ENCODE data around the gene AP5B1.
A peak's percentile ranks its signal among the peaks of the same experiment; 100 is the strongest.

The AP5B1 gene

DNA sequence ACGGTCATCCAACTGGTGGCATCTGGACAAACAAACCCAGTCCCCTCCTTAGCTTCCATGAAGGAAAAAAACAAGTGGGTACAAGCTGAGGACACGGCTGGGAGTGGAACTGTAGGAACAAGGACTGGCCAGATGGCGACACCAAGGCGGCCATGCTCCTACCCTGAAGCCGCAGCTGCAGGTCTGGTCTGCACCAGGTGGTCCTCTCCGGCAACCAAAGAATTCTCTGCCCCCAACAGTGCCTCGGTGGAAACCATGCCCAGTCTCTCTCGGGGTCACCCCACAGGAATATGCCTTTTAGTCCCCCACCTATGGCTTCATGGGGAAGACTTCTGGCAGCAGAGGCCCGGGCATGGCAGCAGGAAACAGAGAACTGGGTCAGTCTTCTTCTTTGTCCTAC is 28.7 kb upstream of the AP5B1 start:
- no peak overlapping the region for H3K27ac ChIP-seq (ENCODE audit: poor library complexity, severe bottlenecking)
- TF ChIP-seq CTCF (IDR thresholded peaks at IDR 0.05; ENCODE audit: poor library complexity, severe bottlenecking): no peak
- DNase-seq (ENCODE audit: low spot score) (no peak), ATAC-seq (ENCODE audit: low read depth) (no peak)
- H3K4me1 ChIP-seq (ENCODE audit: insufficient read depth, poor library complexity, severe bottlenecking): no peaks in the 10 kb centered on the region
- no peaks in the 10 kb centered on the region for H3K36me3 ChIP-seq (ENCODE audit: low read depth)
- no peak overlapping the region for H3K4me3 ChIP-seq (ENCODE audit: severe bottlenecking)
- H3K9me3 ChIP-seq (ENCODE audit: severe bottlenecking): no peaks in the 10 kb centered on the region
- H3K27me3 ChIP-seq (ENCODE audit: insufficient read depth, poor library complexity, severe bottlenecking): peaks cover 8% of the 10 kb centered on the region

DNA sequence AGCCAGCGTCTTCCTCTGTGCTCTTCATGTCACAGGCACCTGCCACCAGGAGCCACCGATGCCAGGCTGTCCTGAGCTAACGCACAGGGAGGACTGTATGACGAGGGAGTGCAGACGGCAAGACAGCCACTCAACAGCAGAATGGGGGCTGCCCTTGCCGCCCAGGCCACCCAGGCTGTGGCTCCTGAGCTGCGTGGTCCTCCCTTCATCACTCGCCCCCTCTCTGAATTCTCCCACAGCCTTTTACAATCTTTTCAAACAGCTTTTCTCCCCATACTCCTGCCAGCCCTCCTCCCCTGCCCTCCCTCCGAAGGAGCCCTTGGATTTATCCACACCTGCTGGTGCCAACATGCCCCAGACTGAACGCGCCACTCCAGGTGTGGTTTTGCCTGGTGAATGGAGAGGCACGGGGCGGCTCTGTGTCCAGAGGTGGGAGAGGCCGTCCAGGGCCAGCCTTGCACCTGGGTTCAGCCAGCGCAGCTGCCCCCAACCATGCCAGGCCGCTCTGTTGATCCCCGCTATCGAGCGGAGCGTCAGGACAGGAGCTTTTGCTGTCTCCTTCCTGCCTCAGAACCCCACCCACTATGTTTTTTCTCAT is 28.1 kb upstream of the AP5B1 start:
- Histone ChIP-seq H3K27me3 (ENCODE audit: insufficient read depth, poor library complexity, severe bottlenecking) (peaks cover 8% of the 10 kb centered on the region), H3K27ac (ENCODE audit: poor library complexity, severe bottlenecking) (no peak overlapping the region), H3K4me3 (ENCODE audit: severe bottlenecking) (no peak overlapping the region), H3K9me3 (ENCODE audit: severe bottlenecking) (no peaks in the 10 kb centered on the region), H3K36me3 (ENCODE audit: low read depth) (no peaks in the 10 kb centered on the region), H3K4me1 (ENCODE audit: insufficient read depth, poor library complexity, severe bottlenecking) (no peaks in the 10 kb centered on the region)
- ATAC-seq (ENCODE audit: low read depth) (0 out of 3 replicates have a peak, but pooled peaks have one; percentile 35), DNase-seq (ENCODE audit: low spot score) (no peak)
- TF ChIP-seq CTCF (IDR thresholded peaks at IDR 0.05; ENCODE audit: poor library complexity, severe bottlenecking): no peak

DNA sequence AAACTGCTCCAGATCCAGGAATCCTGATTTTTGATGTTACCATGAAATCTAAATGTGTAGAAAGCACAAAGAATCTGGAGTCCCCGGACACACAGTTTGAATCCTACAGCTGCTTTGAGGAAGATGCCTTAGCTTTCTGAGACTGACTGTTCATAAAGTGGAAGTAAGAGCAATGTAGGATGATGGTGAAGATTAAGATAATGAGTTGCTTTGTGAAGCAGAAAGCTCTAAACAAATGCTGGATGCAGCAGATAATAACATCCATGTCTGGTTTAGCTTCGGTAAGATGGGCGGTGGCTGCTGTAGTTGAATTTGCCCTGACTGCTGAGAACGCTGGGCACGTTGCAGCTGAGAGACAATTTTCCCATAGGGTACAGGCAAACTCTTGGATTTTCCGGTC is 26.2 kb upstream of the AP5B1 start:
- H3K36me3 ChIP-seq (ENCODE audit: low read depth): no peaks in the 10 kb centered on the region
- ATAC-seq (ENCODE audit: low read depth) (no peak), DNase-seq (ENCODE audit: low spot score) (no peak)
- peaks cover 8% of the 10 kb centered on the region for H3K27me3 ChIP-seq (ENCODE audit: insufficient read depth, poor library complexity, severe bottlenecking)
- H3K27ac ChIP-seq (ENCODE audit: poor library complexity, severe bottlenecking): no peak overlapping the region
- H3K4me3 ChIP-seq (ENCODE audit: severe bottlenecking): no peak overlapping the region
- H3K4me1 ChIP-seq (ENCODE audit: insufficient read depth, poor library complexity, severe bottlenecking): no peaks in the 10 kb centered on the region
- H3K9me3 ChIP-seq (ENCODE audit: severe bottlenecking): no peaks in the 10 kb centered on the region
- TF ChIP-seq CTCF (IDR thresholded peaks at IDR 0.05; ENCODE audit: poor library complexity, severe bottlenecking): no peak

GRCh38 chr11:65803797-65804492 is 23.2 kb upstream of the AP5B1 start:
- Histone ChIP-seq H3K27ac (ENCODE audit: poor library complexity, severe bottlenecking) (no peak overlapping the region), H3K9me3 (ENCODE audit: severe bottlenecking) (no peaks in the 10 kb centered on the region), H3K4me3 (ENCODE audit: severe bottlenecking) (no peak overlapping the region), H3K4me1 (ENCODE audit: insufficient read depth, poor library complexity, severe bottlenecking) (no peaks in the 10 kb centered on the region), H3K27me3 (ENCODE audit: insufficient read depth, poor library complexity, severe bottlenecking) (peaks cover 8% of the 10 kb centered on the region), H3K36me3 (ENCODE audit: low read depth) (no peaks in the 10 kb centered on the region)
- TF ChIP-seq CTCF (IDR thresholded peaks at IDR 0.05; ENCODE audit: poor library complexity, severe bottlenecking): no peak
- DNase-seq (ENCODE audit: low spot score): no peak
- no peak; the same call in 2 of the 3 replicates for ATAC-seq (ENCODE audit: low read depth)

GRCh38 chr11:65802841-65803240 is 22.1 kb upstream of the AP5B1 start:
- Histone ChIP-seq H3K36me3 (ENCODE audit: low read depth) (no peaks in the 10 kb centered on the region), H3K4me3 (ENCODE audit: severe bottlenecking) (no peak overlapping the region), H3K27me3 (ENCODE audit: insufficient read depth, poor library complexity, severe bottlenecking) (no peaks in the 10 kb centered on the region), H3K9me3 (ENCODE audit: severe bottlenecking) (no peaks in the 10 kb centered on the region), H3K27ac (ENCODE audit: poor library complexity, severe bottlenecking) (no peak overlapping the region), H3K4me1 (ENCODE audit: insufficient read depth, poor library complexity, severe bottlenecking) (no peaks in the 10 kb centered on the region)
- DNase-seq (ENCODE audit: low spot score): no peak
- TF ChIP-seq CTCF (IDR thresholded peaks at IDR 0.05; ENCODE audit: poor library complexity, severe bottlenecking): no peak
- no peak for ATAC-seq (ENCODE audit: low read depth)

All from RWPE2 (cell line).